Caco-2 (cell line): ENCODE results near the gene SYVN1. TPM values are rescaled to one million over a fixed set of nuclear protein-coding genes. Genes with fewer than 3 reads are reported as not detected.

Experiments
- BruUV-seq: library from RNA; stranded (reverse); fragments of 400-500 nt; replicated peaks from 2 replicates; lab custom pipeline; 2021; lab: Mats Ljungman, UMichigan
- CTCF ChIA-PET: fragments of 300-600 bp; sonication (Branson Sonifier 250); formaldehyde crosslinking; loops from one replicate; lab custom pipeline; 2022; ENCODE audit warnings: antibody characterized with exemption; lab: Charles Lee
- POLR2A ChIA-PET: fragments of 300-600 bp; sonication (Branson Sonifier 250); formaldehyde crosslinking; loops from one replicate; lab custom pipeline; 2022; ENCODE audit warnings: antibody characterized with exemption; lab: Charles Lee
- DNase-seq, 2 experiments: peaks; one replicate each; pipeline versions ENCODE4 v3.0.0 to v3.0.0-alpha.2; 2020 to 2022
- H3K27me3 ChIP-seq: replicated peaks from 2 replicates; pipeline ENCODE4 v1.6.0; 2011; ENCODE audit warnings: low read length; ENCODE audit not compliant: control insufficient read depth, insufficient read depth
- H3K36me3 ChIP-seq: 2 replicates; pipeline ENCODE4 v1.5.1; 2011; ENCODE audit warnings: low read length; ENCODE audit not compliant: control insufficient read depth, insufficient read depth
- H3K4me1 ChIP-seq: fragments of 250-450 bp; sonication (Bioruptor Pico); 2 replicates; pipeline ENCODE4 v1.5.1; 2020; ENCODE audit warnings: mild to moderate bottlenecking
- H3K4me3 ChIP-seq: 2 replicates; pipeline ENCODE4 v1.5.1; 2011; ENCODE audit warnings: low read depth, mild to moderate bottlenecking, control low read depth, low read length
- H3K9me3 ChIP-seq: fragments of 250-450 bp; sonication (Bioruptor Pico); 2 replicates; pipeline ENCODE4 v1.5.1; 2020; ENCODE audit warnings: mild to moderate bottlenecking, moderate library complexity
- H3K27ac Mint-ChIP-seq: one replicate; pipeline ENCODE4 v1.8.0; 2022; ENCODE audit warnings: mixed read lengths; ENCODE audit not compliant: unreplicated experiment
- H3K27me3 Mint-ChIP-seq: one replicate; pipeline ENCODE4 v1.8.0; 2022; ENCODE audit warnings: mixed read lengths; ENCODE audit not compliant: insufficient read depth, unreplicated experiment
- H3K36me3 Mint-ChIP-seq: one replicate; pipeline ENCODE4 v1.8.0; 2022; ENCODE audit warnings: mild to moderate bottlenecking, mixed read lengths; ENCODE audit not compliant: insufficient read depth, unreplicated experiment
- H3K4me1 Mint-ChIP-seq: one replicate; pipeline ENCODE4 v1.8.0; 2022; ENCODE audit warnings: low read depth, mixed read lengths; ENCODE audit not compliant: unreplicated experiment
- H3K4me3 Mint-ChIP-seq: one replicate; pipeline ENCODE4 v1.8.0; 2022; ENCODE audit warnings: mild to moderate bottlenecking, moderate library complexity, mixed read lengths; ENCODE audit not compliant: unreplicated experiment
- H3K9me3 Mint-ChIP-seq: one replicate; pipeline ENCODE4 v1.8.0; 2022; ENCODE audit warnings: mixed read lengths; ENCODE audit not compliant: unreplicated experiment
- CTCF ChIP-seq, 2 experiments: fragments of 200-600 bp in 1 of 2; IDR thresholded peaks; 1 replicate in 1 of 2; 2 replicates in 1 of 2; pipeline versions ENCODE4 v1.5.1 to v1.8.0; 2011 to 2022; ENCODE audit warnings: antibody characterized with exemption in 1 of 2, control low read depth in 1 of 2, inconsistent platforms in 1 of 2, low read depth in 1 of 2, low read length in 1 of 2, mild to moderate bottlenecking in 1 of 2, moderate library complexity in 1 of 2; ENCODE audit not compliant: insufficient read depth in 1 of 2, severe bottlenecking in 1 of 2, unreplicated experiment in 1 of 2
- intact Hi-C: fragments of 100-400 bp; cut with micrococcal nuclease; formaldehyde crosslinking; loops from one replicate; pipeline ENCODE4 v1.10.0; 2022; ENCODE audit not compliant: unreplicated experiment
- total RNA-seq: library from RNA; stranded (reverse); gene quantifications from 2 replicates; pipeline ENCODE4 v1.2.3, GENCODE V29; 2022

Gene SYVN1
- total RNA-seq, 1 experiment from 2014 or later = 50.9 TPM

GRCh38 chr11:65136515-65137096 is 2.3 kb upstream of the SYVN1 start:
- POLR2A ChIA-PET = no interaction called here
- Mint-ChIP-seq H3K27ac (peak overlapping the region; percentile 100), H3K36me3 (peaks cover 32% of the 10 kb centered on the region), H3K4me1 (peaks cover 8% of the 10 kb centered on the region), H3K27me3 (no peaks in the 10 kb centered on the region), H3K9me3 (no peaks in the 10 kb centered on the region), H3K4me3 (no peak overlapping the region)
- intact Hi-C loops = no loop called here
- H3K4me3 ChIP-seq = no peak overlapping the region
- no peak for TF ChIP-seq CTCF (IDR thresholded peaks at IDR 0.05; ENCODE audit: insufficient read depth in 1 of 2, low read depth in 1 of 2, low read length in 1 of 2, severe bottlenecking in 1 of 2, unreplicated experiment in 1 of 2)
- CTCF ChIA-PET = interaction anchor here (1.9 kb wide), 1 partner anchor 19 kb away, joined by 9 read pairs; the partner anchor contains the start of gene ZNHIT2
- DNase-seq = peak in 1 of 2 experiments; percentile 10
- H3K9me3 ChIP-seq = no peaks in the 10 kb centered on the region
- 0 out of 2 replicates have a peak, but pooled peaks cover 5% of the 10 kb centered on the region for H3K4me1 ChIP-seq
- no TSS peak for BruUV-seq
- H3K36me3 ChIP-seq = 0 out of 2 replicates have a peak, but pooled peaks cover 1% of the 10 kb centered on the region
- no peaks in the 10 kb centered on the region for H3K27me3 ChIP-seq

- Mint-ChIP-seq H3K4me3 (peak overlapping the region; percentile 93), H3K27me3 (no peaks in the 10 kb centered on the region), H3K9me3 (no peaks in the 10 kb centered on the region), H3K4me1 (peaks cover 8% of the 10 kb centered on the region), H3K27ac (peak overlapping the region; percentile 100), H3K36me3 (peaks cover 38% of the 10 kb centered on the region)
- CTCF ChIA-PET = interaction anchor here (0.8 to 2.5 kb wide), 11 partner anchors 12 to 214 kb away, joined by 3 to 22 read pairs (median 5); partner anchors contain the start of genes CAPN1, FAU, MRPL49 and POLA2
- Histone ChIP-seq H3K36me3 (peaks cover 6% of the 10 kb centered on the region), H3K4me1 (0 out of 2 replicates have a peak, but pooled peaks cover 5% of the 10 kb centered on the region), H3K27me3 (no peaks in the 10 kb centered on the region), H3K9me3 (no peaks in the 10 kb centered on the region), H3K4me3 (peak overlapping the region; percentile 30)
- DNase-seq = peak in 1 of 2 experiments; percentile 15
- BruUV-seq = no TSS peak
- intact Hi-C loops = loop anchor here (1.0 kb wide), 1 partner anchor 46 kb away; the partner anchor contains the start of gene CAPN1
- no peak for TF ChIP-seq CTCF (IDR thresholded peaks at IDR 0.05; ENCODE audit: insufficient read depth in 1 of 2, low read depth in 1 of 2, low read length in 1 of 2, severe bottlenecking in 1 of 2, unreplicated experiment in 1 of 2)
- POLR2A ChIA-PET = interaction anchor here (0.5 to 2.7 kb wide), 17 partner anchors 10 to 818 kb away, joined by 3 to 48 read pairs (median 4); partner anchors contain the start of genes CAPN1, FAU, MRPL49 and POLA2
Measured at GRCh38 chr11:65135633-65136145, 1.4 kb upstream of the SYVN1 start.

GRCh38 chr11:65134952-65135632 is 773 bp upstream of the SYVN1 start:
- Mint-ChIP-seq H3K9me3 (no peaks in the 10 kb centered on the region), H3K27me3 (no peaks in the 10 kb centered on the region), H3K4me1 (peaks cover 8% of the 10 kb centered on the region), H3K4me3 (peak overlapping the region; percentile 93), H3K36me3 (peaks cover 42% of the 10 kb centered on the region), H3K27ac (peak overlapping the region; percentile 100)
- intact Hi-C loops = loop anchor here (1.0 kb wide), 1 partner anchor 46 kb away; the partner anchor contains the start of gene CAPN1
- POLR2A ChIA-PET = interaction anchor here (0.5 to 2.7 kb wide), 20 partner anchors 10 to 949 kb away, joined by 3 to 48 read pairs (median 4); partner anchors contain the start of genes CAPN1, FAU, MRPL49 and POLA2
- no peaks in the 10 kb centered on the region for H3K27me3 ChIP-seq
- peak overlapping the region; percentile 99 for H3K4me3 ChIP-seq
- TSS peak; percentile 75 for BruUV-seq
- no peaks in the 10 kb centered on the region for H3K9me3 ChIP-seq
- peaks cover 7% of the 10 kb centered on the region for H3K36me3 ChIP-seq
- DNase-seq = peak; percentile 94 to 96
- H3K4me1 ChIP-seq = 0 out of 2 replicates have a peak, but pooled peaks cover 5% of the 10 kb centered on the region
- CTCF ChIA-PET = interaction anchor here (0.8 to 2.5 kb wide), 12 partner anchors 12 to 213 kb away, joined by 3 to 22 read pairs (median 5); partner anchors contain the start of genes ARL2, CAPN1, FAU and MRPL49
- no peak for TF ChIP-seq CTCF (IDR thresholded peaks at IDR 0.05; ENCODE audit: insufficient read depth in 1 of 2, low read depth in 1 of 2, low read length in 1 of 2, severe bottlenecking in 1 of 2, unreplicated experiment in 1 of 2)
